Measurements from ENCODE around the gene KHDC4. TPM values are rescaled to one million over a fixed set of nuclear protein-coding genes. Genes with fewer than 3 reads are reported as not detected.

KHDC4 gene
- total RNA-seq, 1 donor from 2014 or later = 81.8 TPM

GRCh38 chr1:155884031-155884960 lies 49.9 kb downstream of the KHDC4 start:
- H3K27me3 Mint-ChIP-seq (ENCODE audit: insufficient read depth) = no peaks in the 10 kb centered on the region
- intact Hi-C loops (cut with micrococcal nuclease) = no loop called here
- H3K27ac Mint-ChIP-seq = no peak overlapping the region
- no peaks in the 10 kb centered on the region for H3K4me1 Mint-ChIP-seq (ENCODE audit: low read depth)
- peaks cover 17% of the 10 kb centered on the region for H3K36me3 Mint-ChIP-seq (ENCODE audit: low read depth)
- no peaks in the 10 kb centered on the region for H3K9me3 Mint-ChIP-seq
- no peak overlapping the region for H3K4me3 Mint-ChIP-seq
- no peak for DNase-seq (ENCODE audit: low spot score)

DNA sequence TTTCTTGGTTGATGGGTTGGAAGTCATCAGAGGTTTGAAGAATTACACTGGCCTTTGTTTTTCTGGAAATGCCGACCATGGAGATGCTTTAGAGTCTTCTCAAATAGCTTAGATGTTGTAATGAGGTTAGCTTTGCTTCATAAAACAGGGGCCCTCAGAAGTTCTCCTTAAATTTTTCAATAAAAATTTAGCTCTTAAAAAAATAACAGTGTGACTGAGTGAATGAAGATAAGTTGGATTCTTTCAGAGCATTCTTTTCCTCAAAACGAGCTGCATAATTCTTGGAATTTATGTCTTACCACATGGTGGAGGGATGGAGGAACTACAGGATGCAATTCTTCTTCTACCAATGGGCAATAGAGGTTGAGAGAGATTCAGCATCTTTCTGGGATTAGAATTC lies 51.4 kb downstream of the KHDC4 start:
- Mint-ChIP-seq H3K27ac (no peak overlapping the region), H3K9me3 (no peaks in the 10 kb centered on the region), H3K36me3 (ENCODE audit: low read depth) (peaks cover 17% of the 10 kb centered on the region), H3K4me3 (no peak overlapping the region), H3K27me3 (ENCODE audit: insufficient read depth) (no peaks in the 10 kb centered on the region), H3K4me1 (ENCODE audit: low read depth) (no peaks in the 10 kb centered on the region)
- no peak for DNase-seq (ENCODE audit: low spot score)
- intact Hi-C loops (cut with micrococcal nuclease) = no loop called here

DNA sequence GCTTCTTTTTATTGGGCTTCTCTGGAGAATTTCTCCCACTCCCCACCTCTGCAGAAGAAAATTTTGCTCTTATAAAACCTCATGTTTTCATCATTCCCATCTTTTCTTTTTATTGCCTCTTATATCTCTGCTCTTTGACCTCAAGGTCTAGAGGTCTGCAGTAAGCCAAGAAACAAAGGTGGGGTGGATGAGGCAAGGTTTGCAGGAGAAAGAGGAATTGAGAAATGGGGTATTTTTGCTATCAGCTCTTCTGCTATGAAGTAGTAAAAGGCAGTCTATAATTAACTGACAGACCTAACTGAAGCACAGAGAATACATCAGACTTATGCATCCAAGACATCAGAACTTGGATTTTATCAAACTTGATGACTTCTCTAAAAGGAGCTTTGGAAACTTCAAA lies 52.0 kb downstream of the KHDC4 start:
- Mint-ChIP-seq H3K27ac (no peak overlapping the region), H3K9me3 (no peaks in the 10 kb centered on the region), H3K27me3 (ENCODE audit: insufficient read depth) (no peaks in the 10 kb centered on the region), H3K36me3 (ENCODE audit: low read depth) (peaks cover 17% of the 10 kb centered on the region), H3K4me3 (no peak overlapping the region), H3K4me1 (ENCODE audit: low read depth) (no peaks in the 10 kb centered on the region)
- intact Hi-C loops (cut with micrococcal nuclease) = no loop called here
- no peak for DNase-seq (ENCODE audit: low spot score)

- no peak overlapping the region for H3K27ac Mint-ChIP-seq
- no peaks in the 10 kb centered on the region for H3K27me3 Mint-ChIP-seq (ENCODE audit: insufficient read depth)
- DNase-seq (ENCODE audit: low spot score) = no peak
- H3K36me3 Mint-ChIP-seq (ENCODE audit: low read depth) = peaks cover 17% of the 10 kb centered on the region
- H3K9me3 Mint-ChIP-seq = no peaks in the 10 kb centered on the region
- no peak overlapping the region for H3K4me3 Mint-ChIP-seq
- intact Hi-C loops (cut with micrococcal nuclease) = no loop called here
- no peaks in the 10 kb centered on the region for H3K4me1 Mint-ChIP-seq (ENCODE audit: low read depth)
These were observed 53.3 kb downstream of the KHDC4 start for GRCh38 chr1:155880950-155881349.

GRCh38 chr1:155880251-155880650 lies 54.0 kb downstream of the KHDC4 start:
- Mint-ChIP-seq H3K9me3 (no peaks in the 10 kb centered on the region), H3K27ac (no peak overlapping the region), H3K27me3 (ENCODE audit: insufficient read depth) (no peaks in the 10 kb centered on the region), H3K4me1 (ENCODE audit: low read depth) (no peaks in the 10 kb centered on the region), H3K4me3 (no peak overlapping the region), H3K36me3 (ENCODE audit: low read depth) (peaks cover 17% of the 10 kb centered on the region)
- intact Hi-C loops (cut with micrococcal nuclease) = no loop called here
- no peak for DNase-seq (ENCODE audit: low spot score)

DNA sequence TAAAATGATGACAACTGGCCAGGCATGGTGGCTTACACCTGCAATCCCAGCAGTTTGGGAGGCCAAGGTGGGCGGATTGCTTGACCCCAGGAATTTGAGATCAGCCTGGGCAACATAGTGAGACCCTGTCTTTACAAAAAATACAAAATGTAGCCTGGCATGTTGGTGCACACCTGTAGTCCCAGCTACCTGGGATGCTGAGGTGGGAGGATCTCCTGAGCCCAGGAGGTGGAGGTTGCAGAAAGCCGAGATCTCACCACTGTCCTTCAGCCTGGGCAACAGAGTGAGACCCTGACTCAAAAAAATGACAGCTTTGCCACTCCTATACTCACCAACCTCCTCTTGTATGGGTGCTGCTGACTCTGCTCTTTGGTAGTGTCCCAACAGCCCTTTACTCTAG lies 56.3 kb downstream of the KHDC4 start:
- DNase-seq (ENCODE audit: low spot score) = no peak
- no peaks in the 10 kb centered on the region for H3K4me1 Mint-ChIP-seq (ENCODE audit: low read depth)
- H3K4me3 Mint-ChIP-seq = no peak overlapping the region
- H3K27ac Mint-ChIP-seq = no peak overlapping the region
- no peaks in the 10 kb centered on the region for H3K9me3 Mint-ChIP-seq
- no peaks in the 10 kb centered on the region for H3K27me3 Mint-ChIP-seq (ENCODE audit: insufficient read depth)
- intact Hi-C loops (cut with micrococcal nuclease) = no loop called here
- peaks cover 15% of the 10 kb centered on the region for H3K36me3 Mint-ChIP-seq (ENCODE audit: low read depth)

DNA sequence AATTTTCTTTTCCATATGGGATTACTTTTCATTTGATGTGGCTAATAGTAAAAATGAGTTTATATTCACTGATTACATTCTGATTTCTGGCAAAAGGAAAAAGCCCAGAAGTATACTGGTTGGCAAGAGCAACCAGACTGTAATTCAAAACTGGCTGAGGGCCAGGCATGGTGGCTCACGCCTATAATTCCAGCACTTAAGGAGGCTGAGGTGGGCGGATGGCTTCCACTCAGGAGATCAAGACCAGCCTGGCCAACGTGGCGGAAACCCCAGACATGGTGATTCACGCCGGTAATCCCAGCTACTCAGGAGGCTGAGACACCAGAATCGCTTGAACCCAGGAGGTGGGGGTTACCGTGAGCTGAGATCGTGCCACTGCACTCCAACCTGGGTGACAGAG lies 60.4 kb downstream of the KHDC4 start:
- intact Hi-C loops (cut with micrococcal nuclease) = no loop called here
- Mint-ChIP-seq H3K4me3 (no peak overlapping the region), H3K4me1 (ENCODE audit: low read depth) (no peaks in the 10 kb centered on the region), H3K9me3 (no peaks in the 10 kb centered on the region), H3K36me3 (ENCODE audit: low read depth) (peaks cover 11% of the 10 kb centered on the region), H3K27ac (no peak overlapping the region), H3K27me3 (ENCODE audit: insufficient read depth) (no peaks in the 10 kb centered on the region)
- no peak for DNase-seq (ENCODE audit: low spot score)

DNA sequence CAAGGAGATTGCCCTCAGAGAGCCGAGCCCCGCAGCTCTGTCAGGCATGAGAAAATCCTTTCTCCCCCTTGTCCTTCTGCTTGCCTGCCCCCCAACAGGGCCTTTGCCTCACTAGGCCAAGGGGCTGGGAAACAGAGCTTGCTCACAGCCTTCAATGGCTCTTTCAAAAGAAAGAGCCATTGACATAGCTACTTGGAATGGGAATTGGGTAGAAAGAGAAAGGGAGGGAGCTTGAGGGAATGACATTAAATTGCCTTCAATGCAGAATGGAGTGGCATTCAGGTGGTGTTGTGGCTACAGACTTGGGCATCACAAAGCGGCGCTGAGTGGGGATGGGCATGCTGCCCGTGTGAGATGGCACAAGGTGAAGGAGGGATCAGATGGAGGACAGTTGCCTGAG lies 61.7 kb downstream of the KHDC4 start:
- Mint-ChIP-seq H3K27me3 (ENCODE audit: insufficient read depth) (no peaks in the 10 kb centered on the region), H3K4me3 (no peak overlapping the region), H3K36me3 (ENCODE audit: low read depth) (peaks cover 14% of the 10 kb centered on the region), H3K4me1 (ENCODE audit: low read depth) (peaks cover 2% of the 10 kb centered on the region), H3K9me3 (no peaks in the 10 kb centered on the region), H3K27ac (no peak overlapping the region)
- intact Hi-C loops (cut with micrococcal nuclease) = no loop called here
- no peak for DNase-seq (ENCODE audit: low spot score)

DNA sequence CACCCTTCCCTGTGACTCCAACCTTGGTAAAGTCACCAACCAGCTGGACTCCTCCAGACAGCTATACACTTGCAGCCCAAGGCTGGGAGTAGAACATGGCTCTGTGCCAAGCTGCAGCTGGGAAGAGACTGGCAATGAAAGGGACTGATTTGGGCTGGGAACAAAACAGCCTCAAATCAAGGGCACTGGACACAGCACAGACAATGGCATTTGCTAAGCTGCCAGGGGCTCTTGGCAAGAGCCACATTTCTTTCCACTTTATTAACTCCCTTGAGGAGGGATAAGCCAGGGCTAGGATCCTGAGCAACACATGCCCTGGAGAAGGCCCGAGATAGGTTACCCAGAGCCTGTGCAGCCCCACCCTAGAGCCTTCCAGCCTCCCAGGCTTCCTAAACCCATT lies 62.8 kb downstream of the KHDC4 start:
- Mint-ChIP-seq H3K9me3 (no peaks in the 10 kb centered on the region), H3K4me3 (no peak overlapping the region), H3K27ac (no peak overlapping the region), H3K36me3 (ENCODE audit: low read depth) (peaks cover 18% of the 10 kb centered on the region), H3K4me1 (ENCODE audit: low read depth) (peaks cover 5% of the 10 kb centered on the region), H3K27me3 (ENCODE audit: insufficient read depth) (no peaks in the 10 kb centered on the region)
- intact Hi-C loops (cut with micrococcal nuclease) = no loop called here
- no peak for DNase-seq (ENCODE audit: low spot score)

DNA sequence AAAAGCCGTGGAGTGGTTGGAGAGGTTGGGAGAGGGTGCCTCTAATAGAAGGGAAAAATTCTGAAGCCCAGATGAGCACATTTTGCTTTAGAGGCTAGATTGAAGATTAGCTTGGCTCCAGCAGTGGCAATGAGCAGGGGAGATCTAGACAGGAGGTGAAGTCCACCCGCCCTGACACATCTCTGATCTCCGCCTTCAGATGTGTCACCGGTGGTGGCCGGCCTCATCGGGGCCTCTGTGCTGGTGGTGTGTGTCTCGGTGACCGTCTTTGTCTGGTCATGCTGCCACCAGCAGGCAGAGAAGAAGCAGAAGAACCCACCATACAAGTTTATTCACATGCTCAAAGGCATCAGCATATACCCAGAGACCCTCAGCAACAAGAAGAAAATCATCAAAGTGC lies 66.4 kb downstream of the KHDC4 start:
- Mint-ChIP-seq H3K4me3 (no peak overlapping the region), H3K9me3 (no peaks in the 10 kb centered on the region), H3K27ac (no peak overlapping the region), H3K4me1 (ENCODE audit: low read depth) (peaks cover 5% of the 10 kb centered on the region), H3K27me3 (ENCODE audit: insufficient read depth) (no peaks in the 10 kb centered on the region), H3K36me3 (ENCODE audit: low read depth) (peaks cover 18% of the 10 kb centered on the region)
- intact Hi-C loops (cut with micrococcal nuclease) = no loop called here
- no peak for DNase-seq (ENCODE audit: low spot score)

DNA sequence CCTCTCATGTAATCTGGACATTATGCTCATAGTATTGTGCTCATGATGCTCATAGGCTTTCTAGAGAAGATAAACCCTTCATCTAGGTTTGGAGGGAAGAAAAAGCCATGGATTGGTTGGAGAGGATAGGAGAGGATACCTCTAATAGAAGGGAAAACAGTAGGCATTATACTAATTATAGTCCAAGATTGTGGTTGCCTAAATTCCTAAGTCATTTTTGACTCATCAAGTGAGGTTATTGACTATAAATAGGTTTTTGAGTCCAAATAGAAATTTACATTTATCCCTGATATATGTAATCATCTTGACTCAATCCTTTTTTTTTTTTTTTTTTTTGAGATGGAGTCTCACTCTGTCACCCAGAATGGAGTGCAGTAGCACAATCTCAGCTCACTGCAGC lies 69.8 kb downstream of the KHDC4 start:
- H3K4me3 Mint-ChIP-seq = no peak overlapping the region
- H3K27me3 Mint-ChIP-seq (ENCODE audit: insufficient read depth) = no peaks in the 10 kb centered on the region
- DNase-seq (ENCODE audit: low spot score) = no peak
- no peaks in the 10 kb centered on the region for H3K9me3 Mint-ChIP-seq
- intact Hi-C loops (cut with micrococcal nuclease) = no loop called here
- no peak overlapping the region for H3K27ac Mint-ChIP-seq
- H3K36me3 Mint-ChIP-seq (ENCODE audit: low read depth) = peaks cover 14% of the 10 kb centered on the region
- peaks cover 22% of the 10 kb centered on the region for H3K4me1 Mint-ChIP-seq (ENCODE audit: low read depth)
